ENCODE measurements around the gene CTXN1.

DNA sequence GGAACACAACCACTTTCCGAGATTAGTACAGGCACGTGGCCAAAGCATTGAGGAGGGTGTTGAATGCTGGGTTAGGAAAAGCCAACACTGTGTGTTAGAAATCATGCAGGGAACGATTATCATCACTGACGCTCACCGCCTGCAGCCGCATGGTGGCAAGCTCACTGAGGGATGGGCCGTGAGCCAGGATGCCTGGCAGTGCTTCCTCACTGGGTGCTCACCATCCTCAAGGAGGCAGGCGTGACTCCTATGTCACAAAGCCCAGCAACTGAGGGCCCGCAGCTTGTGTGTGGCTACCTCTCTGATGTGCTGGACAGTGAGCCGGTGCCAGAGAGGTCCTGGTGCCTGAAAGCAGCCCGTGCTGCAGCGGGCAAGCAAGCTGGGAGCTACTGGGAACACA, 47.9 kb upstream of the CTXN1 start:
- TF ChIP-seq POLR2A (IDR thresholded peaks at IDR 0.05; ENCODE audit: low read depth, low read length) = no peak
- TF ChIP-seq POLR2AphosphoS5 (IDR thresholded peaks at IDR 0.05; ENCODE audit: low read depth, low read length) = no peak
- no peak for TF ChIP-seq TAF1 (IDR thresholded peaks at IDR 0.05; ENCODE audit: low read depth, low read length)
- no peak for TF ChIP-seq PAX5 (IDR thresholded peaks at IDR 0.05; ENCODE audit: insufficient read depth, low read length, severe bottlenecking)
- TF ChIP-seq POU2F2 (IDR thresholded peaks at IDR 0.05; ENCODE audit: low read depth, low read length) = no peak
- no peak for TF ChIP-seq SPI1 (IDR thresholded peaks at IDR 0.05; ENCODE audit: low read depth, low read length)

Measured in GM12891 (cell line).